ENCODE data around the gene CCRL2. TPM values are rescaled to one million over a fixed set of nuclear protein-coding genes. Genes with fewer than 3 reads are reported as not detected.
"Not testable (repeated sequence)": the region's sequence is repeated elsewhere in the genome, so short reads cannot be mapped to it uniquely, and the experiment has no call there.

Gene CCRL2
- total RNA-seq, 1 donor from 2014 or later: not detected

DNA sequence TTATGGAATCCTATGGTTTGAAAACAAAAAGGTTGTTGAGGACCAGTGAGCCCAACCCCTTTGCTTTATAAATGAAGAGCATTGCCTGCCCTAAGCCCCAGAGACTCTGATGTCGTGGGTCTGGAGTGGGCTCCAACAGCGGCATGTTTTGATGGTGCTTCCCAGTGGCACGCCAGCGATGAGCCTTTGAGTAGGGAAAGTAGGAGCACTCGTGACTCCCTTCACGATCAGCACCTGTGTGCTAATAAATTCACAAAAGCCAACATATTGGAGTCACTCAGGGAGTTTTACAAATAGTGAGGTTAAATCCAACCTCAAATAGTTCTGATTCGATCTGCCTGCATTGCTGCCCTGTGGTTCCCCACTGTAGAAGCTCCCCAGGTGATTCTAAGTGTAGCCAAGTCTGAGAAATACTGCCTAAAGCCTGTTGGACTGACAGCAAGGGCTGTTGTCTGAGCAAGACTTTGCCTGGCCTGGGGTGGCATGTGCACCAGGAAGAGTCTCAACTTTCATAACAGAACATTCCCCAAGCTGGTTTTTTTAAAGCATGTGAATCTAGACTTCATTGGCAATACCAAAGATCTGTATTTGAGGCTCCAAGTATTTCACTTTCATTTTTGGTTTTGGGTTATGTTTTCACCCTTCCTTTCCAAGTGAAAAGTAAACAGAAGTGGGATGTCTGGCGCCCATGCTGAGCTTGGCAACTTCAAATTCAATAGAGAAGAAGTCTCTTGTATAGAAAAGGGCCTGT lies 26.4 kb upstream of the CCRL2 start:
- no peak overlapping the region for H3K4me3 Mint-ChIP-seq (ENCODE audit: unreplicated experiment)

DNA sequence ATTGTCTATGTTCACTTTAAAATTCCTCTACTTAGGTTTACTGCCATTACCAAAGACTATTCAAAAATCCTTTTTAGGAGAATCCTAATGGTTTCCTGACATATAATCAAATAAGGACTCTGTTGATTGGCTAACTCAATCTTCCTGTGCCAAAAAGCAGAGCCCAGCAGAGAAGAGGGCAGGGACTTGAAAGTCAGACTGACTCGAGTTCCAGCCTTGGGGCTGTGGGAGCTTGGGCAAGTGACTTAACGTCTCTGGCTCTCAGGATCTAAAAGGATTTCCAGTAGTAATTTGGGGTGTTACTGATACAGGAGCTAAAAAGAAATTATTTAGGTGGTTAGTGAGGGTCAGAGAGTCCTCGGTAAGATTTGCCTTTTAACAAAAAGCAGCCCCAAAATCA lies 25.4 kb upstream of the CCRL2 start:
- Mint-ChIP-seq H3K4me1 (ENCODE audit: unreplicated experiment) (peaks cover 10% of the 10 kb centered on the region), H3K27me3 (ENCODE audit: unreplicated experiment) (peaks cover 29% of the 10 kb centered on the region), H3K9me3 (ENCODE audit: unreplicated experiment) (no peaks in the 10 kb centered on the region), H3K36me3 (ENCODE audit: unreplicated experiment) (no peaks in the 10 kb centered on the region), H3K27ac (ENCODE audit: unreplicated experiment) (no peak overlapping the region), H3K4me3 (ENCODE audit: unreplicated experiment) (no peak overlapping the region)
- TF ChIP-seq, protein P1, sequence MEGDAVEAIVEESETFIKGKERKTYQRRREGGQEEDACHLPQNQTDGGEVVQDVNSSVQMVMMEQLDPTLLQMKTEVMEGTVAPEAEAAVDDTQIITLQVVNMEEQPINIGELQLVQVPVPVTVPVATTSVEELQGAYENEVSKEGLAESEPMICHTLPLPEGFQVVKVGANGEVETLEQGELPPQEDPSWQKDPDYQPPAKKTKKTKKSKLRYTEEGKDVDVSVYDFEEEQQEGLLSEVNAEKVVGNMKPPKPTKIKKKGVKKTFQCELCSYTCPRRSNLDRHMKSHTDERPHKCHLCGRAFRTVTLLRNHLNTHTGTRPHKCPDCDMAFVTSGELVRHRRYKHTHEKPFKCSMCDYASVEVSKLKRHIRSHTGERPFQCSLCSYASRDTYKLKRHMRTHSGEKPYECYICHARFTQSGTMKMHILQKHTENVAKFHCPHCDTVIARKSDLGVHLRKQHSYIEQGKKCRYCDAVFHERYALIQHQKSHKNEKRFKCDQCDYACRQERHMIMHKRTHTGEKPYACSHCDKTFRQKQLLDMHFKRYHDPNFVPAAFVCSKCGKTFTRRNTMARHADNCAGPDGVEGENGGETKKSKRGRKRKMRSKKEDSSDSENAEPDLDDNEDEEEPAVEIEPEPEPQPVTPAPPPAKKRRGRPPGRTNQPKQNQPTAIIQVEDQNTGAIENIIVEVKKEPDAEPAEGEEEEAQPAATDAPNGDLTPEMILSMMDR (IDR thresholded peaks at IDR 0.05): no peak
- DNase-seq (ENCODE audit: extremely low spot score, unreplicated experiment): no peak

More for the DNA sequence above, 26.4 kb upstream of the CCRL2 start:
- Mint-ChIP-seq H3K4me1 (ENCODE audit: unreplicated experiment) (peaks cover 10% of the 10 kb centered on the region), H3K27me3 (ENCODE audit: unreplicated experiment) (peaks cover 32% of the 10 kb centered on the region), H3K9me3 (ENCODE audit: unreplicated experiment) (no peaks in the 10 kb centered on the region), H3K36me3 (ENCODE audit: unreplicated experiment) (no peaks in the 10 kb centered on the region), H3K27ac (ENCODE audit: unreplicated experiment) (peak overlapping the region; percentile 51)
- DNase-seq (ENCODE audit: extremely low spot score, unreplicated experiment): no peak
- TF ChIP-seq, protein P1 (IDR thresholded peaks at IDR 0.05): no peak

DNA sequence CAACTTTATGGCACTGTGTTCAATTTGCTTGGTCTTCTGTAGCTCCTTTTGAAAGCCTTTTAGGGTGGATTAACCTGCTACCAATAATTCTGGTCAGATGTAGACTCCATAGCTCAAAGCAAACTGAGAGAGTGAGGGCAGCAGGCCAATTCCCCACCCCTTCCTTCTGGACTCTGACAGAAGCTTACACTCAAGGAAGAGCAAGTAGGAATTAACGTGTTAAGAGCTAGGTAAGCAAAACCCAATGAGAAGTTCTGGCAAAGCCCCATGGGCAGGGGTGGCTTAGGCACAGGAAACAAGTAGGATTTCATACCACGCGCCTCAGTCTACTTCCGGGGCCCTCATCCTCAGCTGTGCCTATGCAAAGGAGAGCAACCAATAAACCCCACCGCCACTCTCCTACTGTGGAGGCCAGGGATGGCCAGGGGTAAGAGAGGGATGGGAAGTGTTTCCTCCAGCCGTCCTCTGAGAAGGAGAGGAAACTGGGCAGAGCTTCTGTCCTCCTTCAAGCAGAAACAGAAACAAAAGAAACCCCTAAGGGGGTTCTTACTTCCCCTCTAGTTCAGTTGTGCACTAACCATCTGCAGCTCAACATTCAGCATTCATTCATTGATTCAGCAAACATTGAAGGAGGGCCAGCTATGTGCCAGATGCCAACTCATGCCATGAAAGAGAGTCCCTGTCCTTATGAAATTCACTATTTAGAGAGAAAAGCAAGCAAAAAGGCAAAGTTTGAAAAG lies 23.7 kb upstream of the CCRL2 start:
- peaks cover 19% of the 10 kb centered on the region for H3K27me3 Mint-ChIP-seq (ENCODE audit: unreplicated experiment)

DNA sequence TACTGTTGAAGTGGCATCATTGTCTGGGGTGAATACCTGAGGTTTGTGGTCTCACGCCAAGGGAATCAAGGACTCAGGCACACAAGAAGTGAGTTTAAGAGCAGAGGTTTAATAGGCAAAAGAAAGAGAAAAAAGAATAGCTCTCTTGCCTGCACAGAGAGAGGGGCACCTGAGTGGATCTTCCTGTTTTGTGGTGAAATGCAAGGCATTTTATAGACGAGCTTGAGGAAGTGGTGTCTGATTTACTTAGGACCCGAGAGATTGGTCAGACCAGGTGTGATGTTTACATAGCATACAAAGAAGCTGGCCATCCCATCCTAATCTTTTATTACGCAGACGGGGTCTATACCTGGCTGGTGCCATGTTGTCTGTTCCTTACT lies 23.1 kb upstream of the CCRL2 start:
- H3K27me3 Mint-ChIP-seq (ENCODE audit: unreplicated experiment): peaks cover 18% of the 10 kb centered on the region
- no peaks in the 10 kb centered on the region for H3K9me3 Mint-ChIP-seq (ENCODE audit: unreplicated experiment)
- no peak overlapping the region for H3K4me3 Mint-ChIP-seq (ENCODE audit: unreplicated experiment)
- TF ChIP-seq, protein P1 (IDR thresholded peaks at IDR 0.05): no peak
- H3K36me3 Mint-ChIP-seq (ENCODE audit: unreplicated experiment): no peaks in the 10 kb centered on the region
- H3K4me1 Mint-ChIP-seq (ENCODE audit: unreplicated experiment): peaks cover 10% of the 10 kb centered on the region
- DNase-seq (ENCODE audit: extremely low spot score, unreplicated experiment): no peak
- no peak overlapping the region for H3K27ac Mint-ChIP-seq (ENCODE audit: unreplicated experiment)

More for the DNA sequence above, 23.7 kb upstream of the CCRL2 start:
- Mint-ChIP-seq H3K4me3 (ENCODE audit: unreplicated experiment) (no peak overlapping the region), H3K9me3 (ENCODE audit: unreplicated experiment) (no peaks in the 10 kb centered on the region), H3K36me3 (ENCODE audit: unreplicated experiment) (no peaks in the 10 kb centered on the region), H3K27ac (ENCODE audit: unreplicated experiment) (no peak overlapping the region), H3K4me1 (ENCODE audit: unreplicated experiment) (peaks cover 10% of the 10 kb centered on the region)
- no peak for DNase-seq (ENCODE audit: extremely low spot score, unreplicated experiment)
- TF ChIP-seq, protein P1 (IDR thresholded peaks at IDR 0.05): no peak

DNA sequence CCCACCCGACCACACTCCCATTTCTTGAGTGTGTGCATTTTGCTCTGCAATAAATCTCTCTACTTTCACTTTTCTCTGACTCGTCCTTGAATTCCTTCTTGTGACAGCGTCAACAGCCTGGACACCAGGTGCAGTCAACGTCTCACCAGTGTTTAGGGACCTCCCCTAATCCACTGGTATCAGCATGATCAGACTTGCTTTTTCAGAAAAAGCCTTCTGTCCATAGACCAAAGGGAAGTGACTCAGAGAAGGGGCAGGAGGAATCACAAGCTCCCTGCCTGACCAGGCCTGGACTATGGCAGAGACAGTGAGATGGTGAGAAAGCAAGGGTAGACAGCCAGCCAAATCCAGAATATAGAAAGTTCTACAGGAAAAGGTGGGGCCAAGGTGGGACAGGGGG lies 20.9 kb upstream of the CCRL2 start:
- Mint-ChIP-seq H3K4me1 (ENCODE audit: unreplicated experiment) (peaks cover 2% of the 10 kb centered on the region), H3K27ac (ENCODE audit: unreplicated experiment) (no peak overlapping the region), H3K4me3 (ENCODE audit: unreplicated experiment) (no peak overlapping the region), H3K9me3 (ENCODE audit: unreplicated experiment) (no peaks in the 10 kb centered on the region), H3K27me3 (ENCODE audit: unreplicated experiment) (peaks cover 15% of the 10 kb centered on the region), H3K36me3 (ENCODE audit: unreplicated experiment) (no peaks in the 10 kb centered on the region)
- TF ChIP-seq, protein P1 (IDR thresholded peaks at IDR 0.05): no peak
- DNase-seq (ENCODE audit: extremely low spot score, unreplicated experiment): no peak

DNA sequence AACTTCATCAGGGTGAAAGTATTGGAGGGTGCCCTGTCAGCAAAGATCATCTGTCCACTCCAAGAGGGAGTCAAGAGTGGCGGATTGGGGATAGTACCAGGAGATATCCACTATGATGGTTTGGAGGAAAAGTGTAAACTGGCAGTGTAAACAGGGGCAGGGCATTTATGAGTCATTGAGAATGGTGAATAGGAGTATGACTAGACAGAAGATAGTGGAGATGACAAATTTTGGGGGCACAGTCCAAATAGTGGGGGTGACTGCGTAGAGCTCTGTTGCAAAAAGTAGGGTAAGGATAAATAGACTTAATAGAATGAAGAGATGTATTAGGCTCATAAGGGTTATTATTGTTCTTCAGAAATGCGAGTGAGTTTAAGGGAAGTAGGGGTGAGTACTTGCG lies 18.2 kb upstream of the CCRL2 start:
- not testable (repeated sequence) for H3K4me3 Mint-ChIP-seq (ENCODE audit: unreplicated experiment)

More for the DNA sequence above, 18.2 kb upstream of the CCRL2 start:
- not testable (repeated sequence) for H3K36me3 Mint-ChIP-seq (ENCODE audit: unreplicated experiment); H3K4me1 Mint-ChIP-seq (ENCODE audit: unreplicated experiment); H3K9me3 Mint-ChIP-seq (ENCODE audit: unreplicated experiment); H3K27ac Mint-ChIP-seq (ENCODE audit: unreplicated experiment); DNase-seq (ENCODE audit: extremely low spot score, unreplicated experiment)
- peaks cover 17% of the 10 kb centered on the region for H3K27me3 Mint-ChIP-seq (ENCODE audit: unreplicated experiment)

Data from osteocyte (in vitro differentiated cells).